H1 (cell line): ENCODE data around the gene KRT17. TPM values are rescaled to one million over a fixed set of nuclear protein-coding genes. Genes with fewer than 3 reads are reported as not detected.
A peak's percentile ranks its signal among the peaks of the same experiment; 100 is the strongest.

Experiments used
- ATF3 ChIP-seq: IDR thresholded peaks from 2 replicates; pipeline ENCODE4 v1.6.1; 2011; ENCODE audit warnings: low read depth, mild to moderate bottlenecking, low read length; ENCODE audit not compliant: insufficient read depth
- CTCF ChIP-seq, 3 experiments: IDR thresholded peaks; 1 replicate in 2 of 3; 2 replicates in 1 of 3; pipeline versions ENCODE4 v1.5.1 to v1.6.1; 2011; ENCODE audit warnings: low read length in 3 of 3, mild to moderate bottlenecking in 3 of 3, inconsistent platforms in 2 of 3, low read depth in 1 of 3, moderate library complexity in 1 of 3; ENCODE audit not compliant: insufficient read depth in 1 of 3; ENCODE audit errors: control extremely low read depth in 1 of 3
- GTF2F1 ChIP-seq: IDR thresholded peaks from 2 replicates; pipeline ENCODE4 v1.6.1; 2012; ENCODE audit warnings: low read depth, low read length, improper control_type of control experiment, borderline replicate concordance
- KDM1A ChIP-seq: fragments of 200-600, 300-600 bp; sonication (generic); IDR thresholded peaks from 2 replicates; pipeline ENCODE4 v1.7.1; 2016; ENCODE audit warnings: mild to moderate bottlenecking, low read length, borderline replicate concordance
- KDM4A ChIP-seq: IDR thresholded peaks from one replicate; pipeline ENCODE4 v1.7.1; 2012; ENCODE audit warnings: low read depth, mild to moderate bottlenecking, moderate library complexity, low read length, inconsistent platforms; ENCODE audit not compliant: severe bottlenecking
- NRF1 ChIP-seq: IDR thresholded peaks from 2 replicates; pipeline ENCODE4 v1.6.1; 2011; ENCODE audit warnings: mild to moderate bottlenecking, low read depth, low read length, improper control_type of control experiment
- POLR2A ChIP-seq, 2 experiments: IDR thresholded peaks; 1 replicate in 1 of 2; 2 replicates in 1 of 2; pipeline ENCODE4 v1.6.1; 2011; ENCODE audit warnings: low read depth in 2 of 2, low read length in 2 of 2, mild to moderate bottlenecking in 2 of 2; ENCODE audit errors: control extremely low read depth in 1 of 2
- RAD21 ChIP-seq, 2 experiments: IDR thresholded peaks in 1 of 2; conservative IDR thresholded peaks in 1 of 2; 2 replicates each; pipeline ENCODE4 v1.6.1; 2011; ENCODE audit warnings: low read depth in 2 of 2, low read length in 2 of 2, improper control_type of control experiment in 1 of 2, inconsistent platforms in 1 of 2, mild to moderate bottlenecking in 1 of 2, moderate library complexity in 1 of 2
- TAF1 ChIP-seq: IDR thresholded peaks from 2 replicates; pipeline ENCODE4 v1.6.1; 2011; ENCODE audit warnings: mild to moderate bottlenecking, low read depth, low read length
- TBP ChIP-seq: IDR thresholded peaks from 2 replicates; pipeline ENCODE4 v1.6.1; 2011; ENCODE audit warnings: low read depth, low read length, improper control_type of control experiment
- USF2 ChIP-seq: IDR thresholded peaks from 2 replicates; pipeline ENCODE4 v1.6.1; 2011; ENCODE audit warnings: low read length, improper control_type of control experiment
- polyA plus RNA-seq, 7 experiments: library from polyadenylated mRNA; depleted of rRNA in 3 of 7; stranded (reverse) in 5 of 7; unstranded in 2 of 7; fragments of >200 nt in 5 of 7; fragments of 200-250 nt in 2 of 7; gene quantifications; 1 replicate in 5 of 7; 2 replicates in 1 of 7; 4 replicates in 1 of 7; pipeline versions ENCODE4 v1.2.1 to v1.2.3, GENCODE V29; 2011 to 2013; ENCODE audit warnings: missing spikeins in 2 of 7, mixed read lengths in 2 of 7
- total RNA-seq: library from RNA; stranded (reverse); fragmentation: NEBNext Ultra II Directional; extraction: Animal tissue kit (Norgen Biotek cat#: 25700); gene quantifications from 2 replicates; pipeline ENCODE4 v1.2.1, GENCODE V29; 2021

KRT17 gene
- total and polyA plus RNA-seq, 2 of the 8 experiments (the other 6 are each of a cell fraction or from before 2014, with no cell fraction given): 0.50 to 0.95 TPM

- TF ChIP-seq CTCF (IDR thresholded peaks at IDR 0.05; ENCODE audit: control extremely low read depth in 1 of 3, insufficient read depth in 1 of 3, low read depth in 1 of 3, low read length in 3 of 3) (peak; percentile 85 to 99 (median 88)), KDM4A (peak; percentile 28), USF2 (peak; percentile 76), POLR2A (IDR thresholded peaks at IDR 0.05; ENCODE audit: control extremely low read depth in 1 of 2, low read depth in 2 of 2, low read length in 2 of 2) (peak in 1 of 2 experiments; percentile 75; a peak in 2 of 3 replicates), NRF1 (no peak), TBP (peak; percentile 72; the same call in 1 of the 2 replicates), RAD21 (IDR thresholded peaks at IDR 0.05 in 1 of 2, conservative IDR thresholded peaks at IDR 0.05 in 1 of 2; ENCODE audit: low read depth in 2 of 2, low read length in 2 of 2) (peak; percentile 63 to 76), TAF1 (peak; percentile 82), GTF2F1 (peak; percentile 10; the same call in 1 of the 2 replicates), ATF3 (peak; percentile 61; the same call in 1 of the 2 replicates), KDM1A (no peak)
- TF ChIP-seq, all 59 proteins: peak for 11
These were observed 44.7 kb downstream of the KRT17 start (continued) for GRCh38 chr17:41579484-41580243.
